ENCODE results near the gene BMS1. TPM values are rescaled to one million over a fixed set of nuclear protein-coding genes. Genes with fewer than 3 reads are reported as not detected.
"Not testable (repeated sequence)": the region's sequence is repeated elsewhere in the genome, so short reads cannot be mapped to it uniquely, and the experiment has no call there.

The BMS1 gene
- polyA plus RNA-seq (ENCODE audit: insufficient read length in 12 of 12): 10 to 100 TPM in 11 of 12 donors, not detected in 1; 10.4 to 18.1 (median 16.7) TPM
- long read RNA-seq, donor 1, full-length matches to known transcripts: 1 of 33 reads
- long read RNA-seq, donor 1, partial matches to known transcripts: 32 of 33 reads
- long read RNA-seq, donor 1, other reads (novel, unspliced or antisense): 0 of 33 reads
- long read RNA-seq, donor 2, full-length matches to known transcripts: 3 of 19 reads
- long read RNA-seq, donor 2, partial matches to known transcripts: 16 of 19 reads
- long read RNA-seq, donor 2, other reads (novel, unspliced or antisense): 0 of 19 reads
- long read RNA-seq, donor 3, partial matches to known transcripts: 10 of 10 reads
- long read RNA-seq, donor 3, other reads (novel, unspliced or antisense): 0 of 10 reads
- long read RNA-seq, donor 4: 0 reads
- long read RNA-seq, donor 5: 0 reads
- long read RNA-seq, donor 6, partial matches to known transcripts: 18 of 18 reads
- long read RNA-seq, donor 6, other reads (novel, unspliced or antisense): 0 of 18 reads
- long read RNA-seq, donor 7, full-length matches to known transcripts: 1 of 9 reads
- long read RNA-seq, donor 7, partial matches to known transcripts: 8 of 9 reads
- long read RNA-seq, donor 7, other reads (novel, unspliced or antisense): 0 of 9 reads
- long read RNA-seq, donor 8, full-length matches to known transcripts: 2 of 28 reads
- long read RNA-seq, donor 8, partial matches to known transcripts: 26 of 28 reads
- long read RNA-seq, donor 8, other reads (novel, unspliced or antisense): 0 of 28 reads
- long read RNA-seq, donor 9: 0 reads
- long read RNA-seq, donor 10, partial matches to known transcripts: 12 of 12 reads
- long read RNA-seq, donor 10, other reads (novel, unspliced or antisense): 0 of 12 reads
- long read RNA-seq, donor 11, partial matches to known transcripts: 23 of 23 reads
- long read RNA-seq, donor 11, other reads (novel, unspliced or antisense): 0 of 23 reads

DNA sequence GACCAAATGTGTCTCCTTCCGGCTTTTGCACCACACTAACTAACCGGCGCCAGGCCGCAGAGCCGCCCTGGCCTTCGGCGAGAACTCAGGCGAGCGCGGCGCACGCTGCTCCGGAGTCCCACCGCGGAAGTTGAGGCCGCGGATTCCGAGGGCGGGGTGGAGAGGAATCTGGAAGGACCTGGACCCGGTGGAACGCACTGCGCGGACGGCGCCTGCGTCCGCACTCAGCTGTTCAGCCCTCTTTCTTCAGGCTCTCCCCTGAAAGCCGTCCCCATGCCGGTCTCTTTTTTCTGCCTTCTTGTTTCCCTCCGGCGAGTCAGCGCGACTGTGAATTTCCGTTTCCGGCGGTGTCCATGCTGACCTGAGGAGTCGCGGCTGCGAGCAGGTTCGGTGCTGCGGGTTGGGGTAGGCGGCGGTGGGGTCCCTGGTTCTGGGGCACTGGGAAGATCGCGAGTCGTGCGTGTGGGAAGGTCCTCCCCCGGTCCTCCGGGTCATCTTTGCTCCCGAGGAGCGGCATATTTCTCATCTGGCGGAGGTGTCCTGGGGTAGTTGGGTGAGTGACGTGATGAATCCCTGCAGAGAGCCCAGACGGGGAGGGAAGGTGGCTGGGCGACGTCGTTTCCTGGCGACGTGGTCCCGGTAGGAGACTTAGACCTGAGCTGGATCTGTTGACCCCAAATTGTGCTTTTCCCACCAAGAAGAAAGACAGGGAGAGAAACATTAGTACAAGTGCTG, at the start of gene BMS1:
BMS1 (plus strand) TSS at position 350 of the 735 bp plus-strand sequence. CDS start 1,600 bp downstream, outside the sequence.
- DNase-seq: peak; percentile 95

GRCh38 chr10:42734536-42734935, 48.1 kb upstream of the BMS1 start:
- no peak for DNase-seq

DNA sequence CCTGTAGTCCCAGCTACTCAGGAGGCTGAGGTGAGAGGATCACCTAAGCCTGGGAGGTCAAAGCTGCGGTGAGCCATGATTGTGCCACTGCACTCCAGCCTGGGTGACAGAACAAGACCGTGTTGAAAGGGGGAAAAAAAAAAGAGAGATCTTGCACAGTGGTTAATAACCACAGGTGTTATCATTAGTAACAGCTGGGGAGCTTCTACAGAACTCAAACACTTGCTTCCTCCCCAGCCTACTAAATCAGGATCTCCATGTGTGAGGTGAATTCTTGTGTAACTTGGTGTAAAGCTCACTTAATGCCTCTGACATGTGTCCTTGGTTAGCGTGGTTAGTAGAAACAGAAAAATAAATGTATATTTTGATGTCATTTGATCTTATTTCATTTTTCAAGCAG, 43.9 kb upstream of the BMS1 start:
- DNase-seq: no peak

GRCh38 chr10:42741536-42741935, 41.1 kb upstream of the BMS1 start:
- DNase-seq: not testable (repeated sequence)

DNA sequence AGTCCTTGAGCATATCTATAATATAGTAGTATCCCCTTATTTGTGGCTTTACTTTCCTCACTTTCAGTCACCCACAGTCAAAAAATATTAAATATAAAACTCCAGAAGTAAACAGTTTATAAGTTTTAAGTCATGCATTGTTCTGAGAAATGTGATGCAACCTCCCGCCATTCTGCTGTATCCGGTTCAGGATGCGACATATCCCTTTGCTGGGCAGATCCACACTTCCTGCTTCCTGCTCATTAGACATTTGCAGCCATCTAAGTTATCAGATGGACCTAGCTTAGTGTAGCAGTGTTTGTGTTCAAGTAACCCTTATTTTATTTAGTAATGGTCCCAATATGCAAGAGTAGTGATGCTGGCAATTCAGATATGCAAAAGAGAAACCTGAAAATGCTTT, 38.9 kb upstream of the BMS1 start:
- no peak for DNase-seq

GRCh38 chr10:42744134-42744701, 38.4 kb upstream of the BMS1 start:
- DNase-seq: no peak

DNA sequence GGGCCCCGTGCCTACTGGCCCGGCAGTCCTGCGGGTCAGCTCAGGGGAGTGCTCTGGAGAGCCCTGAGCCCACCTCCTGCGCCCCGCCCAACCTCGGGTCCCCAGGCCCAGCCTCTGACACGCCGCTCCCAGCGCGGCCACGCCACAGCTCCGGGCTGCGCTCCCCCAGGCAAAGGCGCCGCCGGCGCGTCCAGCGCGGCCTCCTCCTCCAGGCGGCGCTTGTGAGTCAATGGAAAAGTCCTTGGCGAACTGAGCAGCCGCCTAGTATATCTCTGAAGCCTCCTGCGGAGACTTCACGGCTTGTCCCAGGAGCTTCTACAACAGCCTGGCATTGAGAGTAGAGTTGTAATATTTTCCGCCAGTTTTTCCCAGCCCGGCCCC, 29.5 kb upstream of the BMS1 start:
- DNase-seq: peak; percentile 78

GRCh38 chr10:42753507-42754154, 29.0 kb upstream of the BMS1 start:
- DNase-seq: peak; percentile 3

GRCh38 chr10:42754155-42755027, 28.2 kb upstream of the BMS1 start:
- peak; percentile 15 for DNase-seq

- peak; percentile 1 for DNase-seq
Observed at GRCh38 chr10:42755028-42755451, 27.6 kb upstream of the BMS1 start.

- DNase-seq: no peak
Observed at GRCh38 chr10:42755556-42756093, 27.0 kb upstream of the BMS1 start.

GRCh38 chr10:42767906-42768305, 14.7 kb upstream of the BMS1 start:
- no peak for DNase-seq

GRCh38 chr10:42768581-42769152, 13.9 kb upstream of the BMS1 start:
- no peak for DNase-seq

GRCh38 chr10:42769173-42769572, 13.4 kb upstream of the BMS1 start:
- no peak for DNase-seq

DNA sequence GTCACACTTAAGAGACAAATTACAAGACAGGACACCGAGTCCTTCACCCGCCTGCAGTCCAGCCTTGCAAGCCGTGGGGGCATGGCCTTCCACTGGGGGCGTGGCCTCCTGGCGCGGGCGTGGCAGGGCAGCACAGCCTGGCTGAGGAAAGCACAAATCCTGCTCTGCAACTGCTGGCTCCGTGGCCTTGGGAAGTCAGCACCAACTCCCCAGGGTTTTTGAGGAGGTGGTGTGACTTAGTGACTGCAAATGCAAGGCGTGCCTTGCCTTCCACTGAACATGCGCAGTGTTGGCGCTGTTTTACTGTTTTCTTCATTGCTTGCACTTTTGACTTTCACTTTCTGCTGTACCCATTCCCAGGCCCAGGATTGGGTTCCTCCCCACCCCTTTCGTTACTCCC, 12.9 kb upstream of the BMS1 start:
- DNase-seq: no peak

DNA sequence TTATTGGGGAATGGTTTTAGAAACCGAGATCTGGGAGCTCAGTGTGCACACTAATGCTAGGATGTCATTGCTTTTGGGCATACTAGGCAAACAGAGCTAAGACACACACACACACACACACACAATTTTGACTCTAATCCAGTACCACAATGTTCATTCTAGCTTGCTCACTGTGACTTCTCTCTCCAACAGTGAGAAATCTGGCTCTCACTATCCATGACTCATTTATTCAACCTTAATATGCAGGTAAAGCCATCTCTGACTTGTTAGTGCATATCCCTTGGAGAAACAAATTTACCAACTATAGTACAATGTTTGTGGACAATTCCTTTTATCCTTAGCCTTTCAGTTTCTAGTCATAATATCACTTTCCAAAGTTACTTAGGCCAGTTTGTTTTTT, 5.9 kb upstream of the BMS1 start:
- no peak for DNase-seq

GRCh38 chr10:42780456-42780855, 2.1 kb upstream of the BMS1 start:
- no peak for DNase-seq

DNA sequence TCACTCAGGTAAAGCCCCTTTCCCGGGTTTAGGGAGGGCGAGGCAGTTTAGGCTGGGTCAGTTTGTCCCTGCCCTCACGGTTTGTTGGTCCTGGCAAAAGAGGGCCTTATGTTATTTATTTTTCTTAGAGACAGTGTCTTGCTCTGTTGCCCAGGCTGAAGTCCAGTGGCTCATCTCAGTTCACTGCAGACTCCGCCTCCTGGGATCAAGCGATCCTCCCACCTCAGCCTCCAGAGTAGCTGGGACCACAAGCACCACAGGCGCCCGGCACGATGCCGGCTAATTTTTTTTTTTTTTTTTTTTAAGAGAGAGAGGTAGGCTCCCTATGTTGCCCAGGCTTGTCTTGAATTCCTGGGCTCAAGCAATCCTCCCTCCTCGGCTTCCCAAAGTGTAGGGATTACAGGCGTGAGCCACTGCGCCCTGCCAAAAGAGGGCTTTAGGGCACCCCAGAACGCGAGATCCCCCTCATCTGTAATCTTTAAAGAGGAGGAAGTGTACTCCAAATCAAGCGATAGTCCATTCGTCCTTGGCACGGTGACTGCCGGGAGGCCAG, 626 bp upstream of the BMS1 start:
- DNase-seq: no peak

- DNase-seq: no peak
Observed at GRCh38 chr10:42783181-42783549, 570 bp downstream of the BMS1 start.

Measured in muscle of arm (tissue), 14 donors.